Osteocyte (in vitro differentiated cells): ENCODE results near the gene MDM4. TPM values are rescaled to one million over a fixed set of nuclear protein-coding genes. Genes with fewer than 3 reads are reported as not detected.

ENCODE experiments used
- DNase-seq: peaks from one replicate; pipeline ENCODE4 v3.0.0; 2021; ENCODE audit warnings: mixed read lengths; ENCODE audit not compliant: unreplicated experiment; ENCODE audit errors: extremely low spot score
- H3K27ac Mint-ChIP-seq: one replicate; pipeline ENCODE4 v1.8.0; 2021; ENCODE audit warnings: mild to moderate bottlenecking, mixed read lengths; ENCODE audit not compliant: unreplicated experiment
- H3K27me3 Mint-ChIP-seq: one replicate; pipeline ENCODE4 v1.8.0; 2021; ENCODE audit warnings: mixed read lengths; ENCODE audit not compliant: unreplicated experiment
- H3K36me3 Mint-ChIP-seq: one replicate; pipeline ENCODE4 v1.8.0; 2021; ENCODE audit warnings: mixed read lengths; ENCODE audit not compliant: unreplicated experiment
- H3K4me1 Mint-ChIP-seq: one replicate; pipeline ENCODE4 v1.8.0; 2021; ENCODE audit warnings: mixed read lengths; ENCODE audit not compliant: unreplicated experiment
- H3K4me3 Mint-ChIP-seq: one replicate; pipeline ENCODE4 v1.8.0; 2021; ENCODE audit warnings: mild to moderate bottlenecking, moderate library complexity, mixed read lengths; ENCODE audit not compliant: unreplicated experiment
- H3K9me3 Mint-ChIP-seq: one replicate; pipeline ENCODE4 v1.8.0; 2021; ENCODE audit warnings: mixed read lengths; ENCODE audit not compliant: unreplicated experiment
- CTCF ChIP-seq: fragments of 200-600 bp; sonication (generic); IDR thresholded peaks from 2 replicates; pipeline ENCODE4 v1.5.0; 2021; ENCODE audit warnings: antibody characterized with exemption, mild to moderate bottlenecking, moderate library complexity
- total RNA-seq: library from RNA; stranded (reverse); gene quantifications from 2 replicates; pipeline ENCODE4 v1.2.1, GENCODE V29; 2021

The MDM4 gene
- total RNA-seq, 1 donor from 2014 or later = 77.3 TPM

DNA sequence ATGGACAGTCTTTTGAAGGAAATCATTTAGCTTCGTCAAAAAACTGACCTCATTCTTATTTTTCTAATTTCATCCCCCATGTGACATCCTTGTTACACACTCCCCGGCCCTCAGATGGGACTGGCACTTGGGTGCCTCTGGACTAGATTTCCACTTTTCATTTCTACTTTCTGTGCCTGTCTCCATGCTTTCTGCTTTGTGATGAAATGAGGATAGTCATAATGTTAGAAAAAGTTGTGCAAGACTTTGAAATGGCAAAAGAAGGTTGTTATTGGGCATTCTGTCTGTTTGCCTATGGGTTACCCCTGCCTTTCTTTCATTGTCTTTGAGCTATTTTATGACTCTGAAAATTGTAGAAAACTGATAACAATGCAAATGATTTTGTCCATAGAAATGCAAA, 54.9 kb downstream of the MDM4 start:
- no peak for DNase-seq
- peaks cover 3% of the 10 kb centered on the region for H3K36me3 Mint-ChIP-seq
- no peaks in the 10 kb centered on the region for H3K9me3 Mint-ChIP-seq
- no peak overlapping the region for H3K4me3 Mint-ChIP-seq
- TF ChIP-seq CTCF = no peak
- no peaks in the 10 kb centered on the region for H3K4me1 Mint-ChIP-seq
- no peaks in the 10 kb centered on the region for H3K27me3 Mint-ChIP-seq
- no peak overlapping the region for H3K27ac Mint-ChIP-seq

- Mint-ChIP-seq H3K9me3 (no peaks in the 10 kb centered on the region), H3K27me3 (no peaks in the 10 kb centered on the region), H3K4me1 (no peaks in the 10 kb centered on the region), H3K36me3 (peaks cover 3% of the 10 kb centered on the region), H3K27ac (no peak overlapping the region), H3K4me3 (no peak overlapping the region)
- DNase-seq = no peak
- no peak for TF ChIP-seq CTCF
Observed at GRCh38 chr1:204571631-204572030, 55.4 kb downstream of the MDM4 start.

DNA sequence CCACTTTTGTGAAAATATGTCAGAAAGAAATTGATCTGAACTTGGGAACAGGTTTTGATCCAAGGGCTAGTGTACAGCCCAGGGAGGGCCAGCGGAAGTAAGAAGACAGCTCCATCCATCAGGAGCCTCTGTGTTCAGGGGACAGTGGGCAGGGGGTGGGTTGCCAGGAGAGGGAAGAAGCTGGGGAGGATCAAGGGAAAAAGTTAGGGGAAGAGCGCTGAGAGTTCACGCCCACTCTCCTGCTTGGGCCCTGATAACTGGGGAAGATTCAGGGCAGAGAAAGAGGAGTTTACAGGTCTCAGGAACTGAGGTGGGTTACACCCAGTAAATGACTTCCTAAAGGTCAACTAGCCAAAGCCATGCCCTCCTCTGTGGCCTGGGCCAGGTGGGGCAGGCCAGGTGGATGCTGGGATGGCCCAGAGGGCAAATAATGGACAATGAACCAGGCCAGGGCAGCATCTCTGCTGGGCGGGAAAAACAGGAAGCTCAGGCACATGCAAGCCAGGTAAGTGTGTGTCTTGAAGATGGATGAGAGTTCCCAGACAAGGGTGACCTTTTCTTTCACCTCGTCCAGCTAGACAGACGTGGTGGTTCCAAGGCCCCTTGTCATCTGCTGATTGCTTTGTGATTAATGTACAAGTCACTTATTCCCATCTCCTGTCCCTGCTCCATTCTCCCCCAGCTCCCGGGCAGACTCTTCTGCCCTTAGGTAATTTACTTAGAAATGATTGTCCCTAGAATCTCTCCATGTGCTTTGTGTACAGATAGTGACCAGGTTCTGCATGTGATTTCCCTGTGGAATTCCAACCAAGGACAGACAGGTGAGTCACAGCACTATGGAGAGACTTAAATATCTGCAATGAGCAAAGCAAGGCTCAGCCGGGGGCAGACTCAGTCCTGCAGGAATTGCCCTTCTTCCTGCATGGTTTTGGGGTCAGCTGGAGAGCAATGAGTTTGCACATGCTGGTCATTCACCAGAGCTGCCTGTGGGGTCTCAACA, 57.0 kb downstream of the MDM4 start:
- DNase-seq = no peak
- no peaks in the 10 kb centered on the region for H3K27me3 Mint-ChIP-seq
- H3K4me1 Mint-ChIP-seq = no peaks in the 10 kb centered on the region
- H3K36me3 Mint-ChIP-seq = peaks cover 3% of the 10 kb centered on the region
- H3K27ac Mint-ChIP-seq = no peak overlapping the region
- TF ChIP-seq CTCF = no peak
- H3K9me3 Mint-ChIP-seq = no peaks in the 10 kb centered on the region
- no peak overlapping the region for H3K4me3 Mint-ChIP-seq

GRCh38 chr1:204574016-204574864, 58.0 kb downstream of the MDM4 start:
- no peaks in the 10 kb centered on the region for H3K27me3 Mint-ChIP-seq
- peaks cover 7% of the 10 kb centered on the region for H3K4me1 Mint-ChIP-seq
- no peak overlapping the region for H3K27ac Mint-ChIP-seq
- TF ChIP-seq CTCF = no peak
- no peak overlapping the region for H3K4me3 Mint-ChIP-seq
- peaks cover 3% of the 10 kb centered on the region for H3K36me3 Mint-ChIP-seq
- H3K9me3 Mint-ChIP-seq = no peaks in the 10 kb centered on the region
- no peak for DNase-seq

DNA sequence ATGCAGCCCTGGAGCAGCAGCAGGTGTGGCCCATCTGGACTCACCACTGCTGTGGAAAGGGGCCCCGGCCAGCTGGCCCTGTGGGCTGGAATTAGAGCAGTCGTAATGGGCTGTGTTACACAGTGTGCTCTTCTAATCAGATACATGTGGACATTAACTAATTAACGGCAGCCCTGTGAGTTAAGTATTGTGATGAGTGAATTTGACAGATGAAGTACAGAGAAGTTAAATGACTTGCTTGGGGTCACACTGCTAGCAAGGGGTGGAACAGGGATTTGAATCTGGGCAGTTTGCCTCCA, 58.6 kb downstream of the MDM4 start:
- Mint-ChIP-seq H3K9me3 (no peaks in the 10 kb centered on the region), H3K4me1 (peaks cover 7% of the 10 kb centered on the region), H3K27ac (no peak overlapping the region), H3K27me3 (no peaks in the 10 kb centered on the region), H3K4me3 (no peak overlapping the region), H3K36me3 (peaks cover 3% of the 10 kb centered on the region)
- TF ChIP-seq CTCF = no peak
- no peak for DNase-seq
